Keratinocyte (primary cell): ENCODE results near the gene EXOC4. TPM values are rescaled to one million over a fixed set of nuclear protein-coding genes. Genes with fewer than 3 reads are reported as not detected.

Source experiments
- DNase-seq: peaks from one replicate; pipeline ENCODE4 v3.0.0-alpha.2; 2011; ENCODE audit warnings: low read depth, missing footprints, low spot score
- FAIRE-seq: peaks from 2 replicates; lab custom pipeline; 2011; peaks lifted over from hg19 to GRCh38; lab: Jason Lieb, UNC
- H2AFZ ChIP-seq: 2 replicates; pipeline ENCODE4 v1.6.0; 2012; ENCODE audit warnings: low read length, control low read depth, inconsistent platforms; ENCODE audit not compliant: control insufficient read depth
- H3K27ac ChIP-seq: 2 replicates; pipeline ENCODE4 v1.5.1; 2011; ENCODE audit warnings: low read length; ENCODE audit not compliant: control insufficient read depth, insufficient read depth
- H3K27me3 ChIP-seq: 3 replicates; pipeline ENCODE4 v1.6.0; 2011; ENCODE audit warnings: low read length; ENCODE audit not compliant: control insufficient read depth, insufficient read depth; ENCODE audit errors: extremely low read depth
- H3K36me3 ChIP-seq, 2 experiments: 2 replicates in 1 of 2; 3 replicates in 1 of 2; pipeline ENCODE4 v1.5.1; 2011; ENCODE audit warnings: low read length in 2 of 2, mild to moderate bottlenecking in 1 of 2; ENCODE audit not compliant: control insufficient read depth in 2 of 2, insufficient read depth in 2 of 2; ENCODE audit errors: extremely low read depth in 1 of 2
- H3K4me1 ChIP-seq: 3 replicates; pipeline ENCODE4 v1.5.1; 2011; ENCODE audit warnings: low read length; ENCODE audit not compliant: control insufficient read depth, insufficient read depth; ENCODE audit errors: extremely low read depth
- H3K4me2 ChIP-seq: 3 replicates; pipeline ENCODE4 v1.6.0; 2011; ENCODE audit warnings: low read depth, low read length; ENCODE audit not compliant: control insufficient read depth, insufficient read depth; ENCODE audit errors: extremely low read depth
- H3K4me3 ChIP-seq, 3 experiments: fragments of 200-600 bp in 1 of 3; sonication (generic) in 1 of 3; 2 replicates in 2 of 3; 3 replicates in 1 of 3; pipeline ENCODE4 v1.5.1; 2011 to 2016; ENCODE audit warnings: low read length in 3 of 3, mild to moderate bottlenecking in 3 of 3, control low read depth in 2 of 3, inconsistent platforms in 1 of 3, low read depth in 1 of 3, mixed read lengths in 1 of 3, mixed run types in 1 of 3, moderate library complexity in 1 of 3; ENCODE audit not compliant: control insufficient read depth in 2 of 3, insufficient read depth in 2 of 3; ENCODE audit errors: extremely low read depth in 1 of 3
- H3K79me2 ChIP-seq: 2 replicates; pipeline ENCODE4 v1.6.0; 2012; ENCODE audit warnings: low read length; ENCODE audit not compliant: control insufficient read depth, insufficient read depth
- H3K9ac ChIP-seq: 3 replicates; pipeline ENCODE4 v1.6.0; 2011; ENCODE audit warnings: low read length; ENCODE audit not compliant: control insufficient read depth, insufficient read depth; ENCODE audit errors: extremely low read depth
- H3K9me1 ChIP-seq: 3 replicates; pipeline ENCODE4 v1.6.0; 2011; ENCODE audit warnings: low read length; ENCODE audit not compliant: control insufficient read depth, insufficient read depth; ENCODE audit errors: extremely low read depth
- H3K9me3 ChIP-seq: 2 replicates; pipeline ENCODE4 v1.5.1; 2012; ENCODE audit warnings: low read depth, low read length; ENCODE audit not compliant: control insufficient read depth
- H4K20me1 ChIP-seq: 3 replicates; pipeline ENCODE4 v1.6.0; 2011; ENCODE audit warnings: low read length; ENCODE audit not compliant: control insufficient read depth, insufficient read depth; ENCODE audit errors: extremely low read depth
- EZH2 ChIP-seq: IDR thresholded peaks from one replicate; pipeline ENCODE4 v1.6.1; 2012; ENCODE audit warnings: inconsistent platforms, mild to moderate bottlenecking, low read length, moderate library complexity
- dilution Hi-C: fragments of 300-500 bp; cut with MboI; formaldehyde crosslinking; loops from one replicate; pipeline ENCODE4 v1.7.0; 2020; ENCODE audit warnings: low sequenced_read_pairs; ENCODE audit not compliant: extremely low pct_ligation_motif_present
- polyA plus RNA-seq, 5 experiments: library from polyadenylated mRNA; depleted of rRNA in 3 of 5; stranded (reverse) in 3 of 5; stranded (forward) in 1 of 5; unstranded in 1 of 5; fragments of >200 nt; gene quantifications; 1 replicate in 1 of 5; 2 replicates in 3 of 5; 3 replicates in 1 of 5; pipeline versions ENCODE4 v1.2.1 to v1.2.3, GENCODE V29; 2011 to 2012; ENCODE audit warnings: missing spikeins in 2 of 5, low read depth in 1 of 5, low replicate concordance in 1 of 5
- TF ChIP-seq, protein P1 (sequence below), 3 experiments: IDR thresholded peaks in 1 of 3; conservative IDR thresholded peaks in 1 of 3; optimal IDR thresholded peaks in 1 of 3; 2 replicates in 2 of 3; 3 replicates in 1 of 3; pipeline versions ENCODE3 to v1.5.1; 2011; ENCODE audit warnings: low read length in 3 of 3, mild to moderate bottlenecking in 3 of 3, moderate library complexity in 2 of 3, control low read depth in 1 of 3, inconsistent platforms in 1 of 3; ENCODE audit not compliant: insufficient read depth in 2 of 3; ENCODE audit errors: extremely low read depth in 1 of 3

Gene EXOC4
- polyA plus RNA-seq, 1 donor (not counting 4 experiments of a cell fraction or from before 2014, with no cell fraction given) = 52.6 TPM

DNA sequence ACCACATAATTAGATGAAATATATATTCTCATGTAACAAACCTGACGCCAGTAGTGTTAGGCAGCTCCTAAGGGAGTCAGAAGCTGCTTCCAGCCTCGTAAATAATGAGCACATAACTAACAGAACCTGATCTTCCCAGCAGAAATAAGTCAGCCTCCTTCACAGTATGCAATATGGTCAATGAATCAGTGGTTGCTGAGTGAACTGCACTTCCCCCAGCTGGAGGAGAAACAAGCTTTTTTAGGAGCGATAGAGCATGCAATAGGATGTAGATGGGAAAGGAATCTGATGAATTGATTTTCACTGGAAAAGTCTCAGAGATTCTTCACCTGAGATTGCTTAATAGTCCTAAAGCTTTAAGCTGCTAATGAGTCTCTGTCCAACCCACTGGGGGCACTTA lies 537.1 kb downstream of the EXOC4 start:
- Histone ChIP-seq H3K9me3 (no peaks in the 10 kb centered on the region), H3K9ac (no peak overlapping the region), H3K27me3 (no peaks in the 10 kb centered on the region), H3K36me3 (no peaks in the 10 kb centered on the region), H3K4me1 (no peaks in the 10 kb centered on the region), H3K79me2 (no peaks in the 10 kb centered on the region), H3K27ac (no peak overlapping the region), H3K9me1 (no peaks in the 10 kb centered on the region), H4K20me1 (no peaks in the 10 kb centered on the region), H3K4me3 (no peak overlapping the region), H3K4me2 (no peak overlapping the region), H2AFZ (no peak overlapping the region)
- dilution Hi-C loops = no loop called here
- TF ChIP-seq EZH2 = no peak
- TF ChIP-seq, protein P1, sequence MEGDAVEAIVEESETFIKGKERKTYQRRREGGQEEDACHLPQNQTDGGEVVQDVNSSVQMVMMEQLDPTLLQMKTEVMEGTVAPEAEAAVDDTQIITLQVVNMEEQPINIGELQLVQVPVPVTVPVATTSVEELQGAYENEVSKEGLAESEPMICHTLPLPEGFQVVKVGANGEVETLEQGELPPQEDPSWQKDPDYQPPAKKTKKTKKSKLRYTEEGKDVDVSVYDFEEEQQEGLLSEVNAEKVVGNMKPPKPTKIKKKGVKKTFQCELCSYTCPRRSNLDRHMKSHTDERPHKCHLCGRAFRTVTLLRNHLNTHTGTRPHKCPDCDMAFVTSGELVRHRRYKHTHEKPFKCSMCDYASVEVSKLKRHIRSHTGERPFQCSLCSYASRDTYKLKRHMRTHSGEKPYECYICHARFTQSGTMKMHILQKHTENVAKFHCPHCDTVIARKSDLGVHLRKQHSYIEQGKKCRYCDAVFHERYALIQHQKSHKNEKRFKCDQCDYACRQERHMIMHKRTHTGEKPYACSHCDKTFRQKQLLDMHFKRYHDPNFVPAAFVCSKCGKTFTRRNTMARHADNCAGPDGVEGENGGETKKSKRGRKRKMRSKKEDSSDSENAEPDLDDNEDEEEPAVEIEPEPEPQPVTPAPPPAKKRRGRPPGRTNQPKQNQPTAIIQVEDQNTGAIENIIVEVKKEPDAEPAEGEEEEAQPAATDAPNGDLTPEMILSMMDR (optimal IDR thresholded peaks at IDR 0.05 in 1 of 3, IDR thresholded peaks at IDR 0.05 in 1 of 3, conservative IDR thresholded peaks at IDR 0.05 in 1 of 3; ENCODE audit: extremely low read depth in 1 of 3, insufficient read depth in 2 of 3, low read length in 3 of 3) = no peak
- DNase-seq = no peak
- FAIRE-seq = no peak

- FAIRE-seq (no peak), DNase-seq (no peak)
- no peak overlapping the region for H2AFZ ChIP-seq
- H3K79me2 ChIP-seq = no peaks in the 10 kb centered on the region
- no peaks in the 10 kb centered on the region for H4K20me1 ChIP-seq
- TF ChIP-seq, protein P1 (optimal IDR thresholded peaks at IDR 0.05 in 1 of 3, IDR thresholded peaks at IDR 0.05 in 1 of 3, conservative IDR thresholded peaks at IDR 0.05 in 1 of 3; ENCODE audit: extremely low read depth in 1 of 3, insufficient read depth in 2 of 3, low read length in 3 of 3) = no peak
- TF ChIP-seq EZH2 = no peak
- H3K9me3 ChIP-seq = no peaks in the 10 kb centered on the region
- H3K4me2 ChIP-seq = no peak overlapping the region
- H3K9ac ChIP-seq = no peak overlapping the region
- no peaks in the 10 kb centered on the region for H3K4me1 ChIP-seq
- H3K9me1 ChIP-seq = no peaks in the 10 kb centered on the region
- H3K27me3 ChIP-seq = no peaks in the 10 kb centered on the region
- H3K36me3 ChIP-seq = no peaks in the 10 kb centered on the region
- dilution Hi-C loops = no loop called here
- no peak overlapping the region for H3K4me3 ChIP-seq
- no peak overlapping the region for H3K27ac ChIP-seq
Observed at GRCh38 chr7:133790911-133791310, 538.0 kb downstream of the EXOC4 start.
